GM18868 (cell line): ENCODE measurements around the gene PRM1.
A peak's percentile ranks its signal among the peaks of the same experiment; 100 is the strongest.

Experiments
- ATAC-seq: cut with Tn5 transposase; IDR thresholded peaks from one replicate; pipeline ENCODE4 v1.9.1; 2021; ENCODE audit warnings: mild to moderate bottlenecking, moderate library complexity; ENCODE audit not compliant: unreplicated experiment

The PRM1 gene

DNA sequence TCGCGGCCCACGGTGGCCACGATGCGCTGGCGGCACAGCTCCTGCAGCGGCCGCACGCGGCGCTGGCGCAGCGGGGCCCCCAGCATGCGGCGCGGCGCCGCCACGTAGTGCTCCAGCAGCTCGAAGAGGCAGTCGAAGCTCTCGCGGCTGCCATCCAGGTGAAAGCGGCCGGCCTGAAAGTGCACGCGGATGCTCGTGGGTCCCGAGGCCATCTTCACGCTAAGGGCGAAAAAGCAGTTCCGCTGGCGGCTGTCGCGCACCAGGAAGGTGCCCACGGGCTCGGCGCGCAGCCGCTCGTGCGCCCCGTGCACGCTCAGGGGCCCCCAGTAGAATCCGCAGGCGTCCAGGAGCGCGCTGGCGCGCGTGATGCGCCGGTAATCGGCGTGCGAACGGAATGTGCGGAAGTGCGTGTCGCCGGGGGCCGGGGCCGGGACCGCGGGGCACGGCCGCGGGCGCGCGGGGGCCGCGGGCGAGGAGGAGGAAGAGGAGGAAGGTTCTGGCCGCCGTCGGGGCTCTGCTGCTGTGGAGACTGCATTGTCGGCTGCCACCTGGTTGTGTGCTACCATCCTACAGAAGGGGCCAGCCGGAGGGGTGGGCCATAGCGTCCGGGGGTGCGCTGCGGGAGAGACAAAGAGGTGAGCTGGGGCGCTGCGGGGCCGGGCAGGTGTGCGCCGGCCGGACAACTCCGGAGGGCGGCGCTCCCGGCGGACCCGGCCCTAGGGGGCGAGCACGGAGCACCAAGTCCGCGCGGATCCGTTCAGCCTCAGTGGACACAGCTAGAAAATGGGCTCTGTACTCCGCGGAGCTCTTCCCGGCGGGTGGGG lies 26.0 kb downstream of the PRM1 start:
- no peak for ATAC-seq

DNA sequence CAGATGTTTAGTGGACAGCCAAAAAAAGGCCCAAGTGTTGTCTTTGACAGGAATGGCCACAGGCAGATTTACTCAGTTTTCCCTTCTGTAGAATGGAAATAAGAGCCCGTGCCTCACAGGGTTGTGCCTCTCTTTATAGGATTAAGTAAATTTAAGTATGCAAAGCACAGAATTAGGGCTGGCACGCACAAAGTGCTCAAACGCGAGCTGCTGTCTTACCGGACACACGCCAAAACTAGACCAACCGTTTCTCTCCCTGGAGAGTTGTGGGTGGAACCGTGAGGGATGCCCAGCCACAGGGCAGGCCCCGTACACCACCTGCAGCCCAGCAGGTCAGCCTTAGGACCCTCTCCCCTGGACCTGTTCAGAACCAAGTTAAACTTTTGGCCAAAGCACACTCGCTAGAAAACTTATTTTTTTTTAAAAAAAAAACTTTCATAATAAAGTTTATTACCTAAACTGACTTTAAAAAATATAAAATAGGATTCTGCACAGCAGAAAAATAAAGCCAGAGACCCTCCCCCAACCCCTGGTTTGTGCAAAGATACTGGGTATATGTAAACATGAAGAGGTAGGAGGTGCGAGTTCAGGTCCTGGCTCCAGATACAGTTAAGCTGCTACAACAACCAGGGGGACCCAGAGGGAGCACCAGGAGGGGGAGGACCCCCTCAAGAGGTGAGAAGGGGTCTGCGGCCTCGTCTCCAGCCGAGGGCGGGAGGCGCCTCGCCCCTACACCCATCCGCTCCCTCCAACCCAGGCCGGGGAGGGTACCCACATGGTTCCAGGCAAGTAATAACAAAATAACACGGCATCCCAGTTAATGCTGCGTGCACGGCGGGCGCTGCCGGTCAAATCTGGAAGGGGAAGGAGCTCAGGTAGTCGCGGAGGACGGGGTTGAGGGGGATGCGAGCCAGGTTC lies 26.9 kb downstream of the PRM1 start:
- ATAC-seq = no peak

DNA sequence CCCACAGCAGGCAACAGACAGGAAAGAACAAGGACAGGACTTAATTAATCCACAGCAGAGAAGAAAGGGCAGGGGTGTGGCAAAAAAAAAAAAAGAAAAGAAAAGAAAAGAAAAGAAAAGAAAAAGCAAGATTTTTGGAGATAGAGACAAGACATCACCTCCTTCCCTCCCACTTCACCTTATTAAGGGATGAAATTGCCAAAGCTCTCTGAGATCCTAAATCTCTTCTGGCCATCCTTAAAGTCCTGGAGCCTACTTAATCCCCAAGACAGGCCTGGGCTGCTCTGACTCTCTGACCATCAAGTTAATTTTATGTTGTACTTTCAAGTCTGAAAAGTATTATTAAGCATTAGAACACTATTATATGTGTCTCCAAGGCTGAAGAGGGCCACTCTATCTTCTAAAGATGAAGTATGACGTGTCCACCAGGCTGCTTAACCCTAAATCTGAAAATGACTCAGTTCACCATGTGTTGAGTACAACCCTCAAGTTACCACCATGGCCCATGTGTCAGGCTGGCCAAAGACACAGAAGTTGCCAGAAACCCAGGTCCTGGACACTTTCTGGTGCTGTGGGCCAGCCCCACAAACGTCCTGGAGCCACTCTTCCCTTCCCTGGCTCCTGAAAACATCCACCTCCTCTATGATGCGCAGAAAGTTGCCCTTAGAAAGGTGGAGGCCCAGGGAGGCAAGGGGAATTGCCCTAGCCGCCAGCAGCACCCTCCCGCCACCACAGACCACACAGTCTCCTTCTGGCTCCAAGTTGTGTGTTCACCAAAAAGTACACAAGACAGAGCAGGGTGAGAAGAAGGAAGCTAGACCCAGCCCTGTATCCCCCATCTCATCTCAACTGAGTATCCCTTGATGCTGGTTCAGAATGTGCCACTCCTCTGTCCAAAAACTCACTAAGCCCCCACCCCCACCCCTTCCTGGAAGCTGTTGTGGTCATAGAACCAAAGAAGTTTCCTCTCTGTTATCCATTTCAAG lies 27.8 kb downstream of the PRM1 start:
- no peak for ATAC-seq

DNA sequence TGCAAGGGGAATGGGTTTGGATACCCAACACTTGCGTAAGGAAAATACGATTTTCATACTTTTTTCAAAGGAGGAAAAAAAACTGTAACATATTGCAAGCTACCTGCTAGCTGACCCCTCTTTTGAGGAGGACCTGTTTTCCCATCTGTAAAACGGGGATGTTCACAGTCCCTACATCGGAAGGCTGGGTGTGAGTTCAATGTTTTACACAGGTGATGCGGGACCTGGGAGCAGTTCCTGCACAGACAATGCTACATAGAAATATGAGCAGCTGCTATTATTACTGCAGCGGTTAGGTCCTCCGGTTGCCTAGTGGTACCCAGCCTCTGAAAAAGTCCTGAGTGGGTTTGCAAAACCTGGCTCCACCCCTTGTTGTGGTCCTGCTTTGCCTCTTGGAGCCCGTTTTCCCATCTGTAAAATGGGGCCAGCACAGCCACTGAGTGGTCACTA lies 28.6 kb downstream of the PRM1 start:
- ATAC-seq = no peak

DNA sequence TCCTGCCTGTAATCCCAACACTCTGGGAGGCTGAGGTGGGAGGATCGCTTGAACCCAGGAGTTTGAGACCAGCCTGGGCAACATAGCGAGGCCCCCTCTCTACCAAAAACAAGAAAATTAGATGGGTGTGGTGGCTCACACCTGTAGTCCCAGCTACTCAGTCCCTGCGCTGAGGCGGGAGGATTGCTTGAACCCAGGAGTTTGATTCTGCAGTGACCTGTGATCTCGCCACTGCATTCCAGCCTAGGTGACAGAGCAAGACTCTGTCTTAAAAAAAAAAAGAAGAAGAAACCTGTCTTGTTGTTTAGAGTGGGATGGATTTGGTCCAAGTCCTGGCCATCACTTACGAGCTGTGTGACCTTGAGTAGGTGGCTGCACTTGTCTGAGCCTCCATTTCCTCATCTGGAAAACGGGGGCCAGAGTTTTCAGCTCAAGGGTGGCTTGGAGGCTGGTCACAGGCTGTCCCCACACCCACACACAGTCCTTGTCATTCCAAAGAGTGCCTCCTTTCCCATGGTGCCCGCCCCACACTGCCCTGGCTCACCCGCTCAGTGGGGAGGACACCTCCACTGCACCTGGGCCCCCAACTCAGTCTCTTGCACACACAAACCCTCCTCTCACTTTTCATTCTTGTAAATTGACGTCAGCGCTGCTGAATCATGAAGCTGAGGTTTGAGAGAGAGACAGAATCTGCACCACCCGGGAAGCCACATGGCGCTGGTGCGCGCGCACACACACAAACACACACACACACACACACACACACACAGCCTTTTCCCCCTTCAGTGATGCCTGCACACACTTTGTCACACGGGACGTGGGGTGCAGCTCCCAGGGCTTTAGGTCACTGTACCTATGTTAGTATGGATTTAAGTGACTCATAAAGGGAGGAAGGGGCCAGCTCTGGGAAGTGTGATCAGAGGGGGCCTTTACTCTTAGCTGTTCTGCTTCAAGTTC lies 29.3 kb downstream of the PRM1 start:
- no peak for ATAC-seq

DNA sequence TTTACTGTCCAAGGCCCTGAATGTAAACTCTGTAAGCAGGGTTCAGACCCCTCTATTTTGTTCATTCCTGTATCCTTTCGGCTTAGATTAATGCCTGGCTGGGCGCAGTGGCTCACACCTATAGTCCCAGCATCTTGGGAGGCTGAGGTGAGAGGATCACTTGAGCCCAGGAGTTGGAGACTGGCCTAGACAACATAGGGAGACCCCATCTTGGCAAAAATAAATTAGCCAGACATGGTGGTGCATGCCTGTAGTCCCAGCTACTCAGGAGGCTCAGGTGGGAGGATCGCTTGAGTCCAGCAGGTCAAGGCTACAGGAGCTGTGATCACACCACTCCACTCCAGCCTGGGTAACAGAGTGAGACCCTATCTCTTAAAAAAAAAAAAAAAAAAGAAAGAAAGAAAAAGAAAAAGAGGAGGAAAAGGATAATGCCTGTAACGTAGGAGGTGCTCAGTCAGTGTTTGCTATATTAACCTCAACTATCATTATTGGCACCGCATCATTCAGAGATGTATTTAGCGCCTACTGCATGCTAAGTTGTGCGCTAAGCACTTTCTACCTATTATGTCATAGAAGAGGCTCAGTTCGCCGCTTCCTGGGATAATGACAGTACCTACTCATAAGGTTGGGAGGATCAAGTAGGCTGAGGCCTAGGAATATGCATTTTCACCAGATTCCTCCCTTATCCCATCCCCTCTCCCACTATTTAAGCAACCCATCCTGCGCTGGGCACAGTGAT lies 30.2 kb downstream of the PRM1 start:
- no peak for ATAC-seq

DNA sequence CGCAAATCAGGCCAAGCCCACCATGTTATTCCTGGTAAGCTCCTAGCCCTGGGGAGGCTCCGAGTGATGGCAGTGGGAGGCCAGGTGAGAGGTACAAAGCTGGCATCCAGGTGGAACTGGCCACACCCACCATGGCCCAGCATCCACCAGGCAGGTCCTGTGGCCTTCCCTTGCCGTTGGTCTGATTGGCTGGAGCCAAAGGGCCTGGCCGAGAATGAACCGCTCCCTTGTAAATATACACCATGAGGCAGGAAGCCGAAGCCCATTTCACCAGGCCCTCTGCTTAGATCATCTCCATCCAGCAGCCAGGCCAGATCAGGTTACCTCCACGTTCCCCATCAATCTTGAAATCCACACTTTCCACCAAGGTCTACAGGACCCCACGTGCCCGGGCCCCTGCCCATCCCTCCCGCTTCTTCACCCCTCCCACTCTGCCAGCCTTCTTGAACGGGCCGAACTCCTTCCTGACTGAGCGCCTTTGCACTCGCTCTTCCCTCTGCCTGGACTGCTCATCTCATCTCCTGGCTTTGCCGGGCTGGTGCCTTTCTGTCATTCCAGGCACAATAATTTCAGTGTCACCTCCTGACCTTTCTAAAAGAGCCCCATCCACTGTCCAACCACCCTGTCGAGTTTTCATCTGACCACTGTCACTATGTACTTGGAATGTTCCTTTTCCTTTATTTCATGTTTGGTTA lies 30.9 kb downstream of the PRM1 start:
- ATAC-seq = no peak

DNA sequence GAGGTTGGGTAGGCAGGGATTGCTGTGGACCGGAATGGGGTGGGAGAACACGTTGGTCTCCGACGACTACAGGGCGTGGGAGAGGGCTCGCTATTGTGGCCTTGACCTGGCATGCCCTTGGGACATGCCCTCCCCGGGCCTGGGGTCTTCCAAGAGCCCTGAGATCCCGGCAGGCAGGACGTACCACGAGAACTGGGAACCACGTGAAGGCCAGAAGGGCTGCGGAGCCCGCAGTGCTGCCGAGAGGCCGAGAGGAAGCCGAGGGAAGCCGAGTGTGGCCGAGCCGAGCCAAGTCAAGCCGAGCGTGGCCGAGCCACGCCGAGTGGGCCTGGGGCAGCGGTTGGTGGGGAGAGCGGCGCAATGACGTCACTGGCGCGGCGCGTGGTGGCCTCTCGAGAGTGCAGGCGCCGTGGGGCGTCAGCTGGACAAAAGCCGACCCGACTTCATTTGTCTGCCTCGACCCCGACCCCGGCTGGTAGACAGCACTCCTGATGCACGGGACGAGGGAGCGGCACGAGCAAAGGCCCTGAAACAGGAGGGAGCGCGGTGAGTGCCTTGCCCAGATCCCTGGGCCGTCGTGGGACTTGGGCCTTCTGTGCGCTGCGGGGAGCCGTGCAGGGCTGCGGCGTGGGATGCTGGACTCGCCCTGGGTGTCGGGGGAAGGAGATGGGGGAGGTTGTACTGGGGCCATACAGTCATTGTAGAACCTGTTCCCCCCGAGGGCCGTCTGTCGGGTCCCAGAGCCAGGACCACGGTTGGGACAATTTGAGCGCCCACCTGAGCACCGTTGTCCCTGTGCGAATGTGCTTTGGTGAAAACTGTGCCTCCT lies 31.7 kb downstream of the PRM1 start:
- ATAC-seq = no peak

DNA sequence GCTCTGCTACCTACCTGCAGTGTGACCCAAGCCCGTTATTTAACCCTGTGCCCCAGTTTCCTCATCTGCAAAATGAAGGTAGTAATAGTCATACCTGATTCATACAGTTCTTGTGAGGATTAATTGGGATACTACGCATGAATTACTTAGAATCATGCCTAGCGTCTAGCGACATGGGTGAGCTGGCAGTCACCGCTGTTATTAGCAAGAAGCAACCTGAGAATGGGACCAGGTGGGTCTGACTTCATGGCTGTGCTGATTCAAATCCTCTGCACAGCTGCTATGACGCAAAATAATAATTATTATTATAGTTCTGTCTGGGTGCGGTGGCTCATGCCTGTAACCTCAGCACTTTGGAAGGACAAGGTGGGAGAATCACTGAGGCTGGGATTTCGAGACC lies 33.0 kb downstream of the PRM1 start:
- ATAC-seq = peak; percentile 39

DNA sequence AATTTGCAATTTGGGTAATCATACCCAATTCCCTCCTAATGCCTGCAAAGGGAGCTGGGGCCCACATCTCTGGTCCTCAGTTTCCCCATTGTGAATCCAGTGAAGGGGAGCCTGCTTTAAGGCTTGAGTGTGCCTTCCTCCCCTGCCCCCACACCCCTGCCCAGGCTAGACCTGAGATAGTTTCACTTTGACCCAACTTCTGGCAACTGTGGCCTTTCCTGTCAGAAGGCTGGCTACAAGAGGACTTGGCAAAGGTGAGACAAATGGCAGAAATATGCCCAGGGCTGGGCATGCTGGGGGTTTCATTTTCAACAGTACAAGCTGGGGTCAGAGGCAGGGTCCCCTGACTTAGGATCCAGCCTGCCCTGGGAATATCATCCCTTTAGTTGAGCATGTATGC lies 35.1 kb downstream of the PRM1 start:
- no peak for ATAC-seq

DNA sequence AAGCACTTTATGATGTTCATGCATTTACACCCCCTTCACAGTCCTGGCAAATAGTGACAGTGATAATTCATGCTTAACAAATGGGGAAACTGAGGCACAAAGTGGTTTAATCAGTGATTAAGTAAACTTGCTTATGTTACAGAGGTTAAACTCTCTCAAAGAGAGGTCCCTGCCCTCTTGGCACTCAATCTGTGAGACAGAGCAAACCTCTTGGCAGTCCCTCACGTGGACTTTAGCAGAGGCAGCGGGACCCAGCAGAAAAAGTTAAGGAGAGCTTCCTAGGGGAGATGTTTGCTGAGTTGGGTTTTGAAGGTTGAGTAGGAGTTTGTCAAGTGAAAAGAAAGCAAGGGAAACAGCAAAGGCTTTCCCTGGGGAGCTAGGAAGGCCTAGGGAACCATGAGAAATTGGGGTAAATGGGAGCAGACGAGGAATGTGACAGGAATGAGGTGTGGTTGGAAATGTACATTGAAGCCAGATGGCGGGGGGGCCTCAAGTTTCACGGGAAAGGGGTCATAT lies 35.9 kb downstream of the PRM1 start:
- no peak for ATAC-seq

DNA sequence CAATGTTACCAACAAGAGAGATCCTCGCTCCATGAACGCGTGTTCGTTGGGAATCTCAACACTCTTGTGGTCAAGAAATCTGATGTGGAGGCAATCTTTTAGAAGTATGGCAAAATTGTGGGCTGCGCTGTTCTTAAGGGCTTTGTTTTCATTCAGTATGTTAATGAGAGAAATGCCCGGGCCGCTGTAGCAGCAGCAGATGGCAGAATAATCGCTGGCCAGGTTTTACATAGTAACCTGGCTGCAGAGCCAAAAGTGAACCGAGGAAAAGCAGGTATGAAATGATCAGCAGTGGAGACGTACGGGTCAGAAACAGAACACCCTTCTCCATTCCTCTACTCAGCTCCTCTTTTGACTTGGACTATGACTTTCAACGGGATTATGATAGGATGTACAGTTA lies 38.5 kb downstream of the PRM1 start:
- no peak for ATAC-seq

DNA sequence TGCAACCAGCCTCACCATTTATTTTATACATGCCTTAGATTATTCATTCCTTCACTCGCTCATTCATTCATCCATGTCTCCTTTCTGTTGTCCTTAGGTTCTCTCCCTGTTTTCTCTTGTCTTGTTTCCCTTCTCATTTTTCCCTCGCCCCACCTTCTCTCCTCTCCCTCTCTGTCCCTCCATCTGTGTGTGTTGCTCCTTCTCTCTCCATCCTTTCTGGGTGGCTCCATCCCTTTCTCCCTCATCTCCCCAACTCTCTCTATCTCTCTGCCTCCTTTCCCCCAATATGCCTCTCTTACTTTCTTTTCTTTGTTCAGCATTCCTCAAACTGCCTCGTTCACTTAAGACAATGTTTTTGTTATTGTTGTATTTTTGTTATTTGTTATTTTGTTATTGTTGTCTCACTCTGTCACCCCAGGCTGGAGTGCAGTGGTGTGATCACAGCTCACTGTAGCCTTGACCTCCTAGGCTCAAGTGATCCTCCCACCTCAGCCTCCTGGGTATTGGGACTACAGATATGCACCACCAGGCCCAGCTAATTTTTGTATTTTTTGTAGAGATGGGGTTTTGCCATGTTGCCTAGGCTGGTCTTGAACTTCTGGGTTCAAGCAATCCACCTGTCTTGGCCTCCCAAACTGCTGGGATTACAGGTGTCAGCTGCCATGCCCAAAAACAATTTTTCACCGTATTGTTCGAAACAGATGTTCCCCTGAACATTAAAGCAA lies 39.5 kb downstream of the PRM1 start:
- ATAC-seq = no peak

DNA sequence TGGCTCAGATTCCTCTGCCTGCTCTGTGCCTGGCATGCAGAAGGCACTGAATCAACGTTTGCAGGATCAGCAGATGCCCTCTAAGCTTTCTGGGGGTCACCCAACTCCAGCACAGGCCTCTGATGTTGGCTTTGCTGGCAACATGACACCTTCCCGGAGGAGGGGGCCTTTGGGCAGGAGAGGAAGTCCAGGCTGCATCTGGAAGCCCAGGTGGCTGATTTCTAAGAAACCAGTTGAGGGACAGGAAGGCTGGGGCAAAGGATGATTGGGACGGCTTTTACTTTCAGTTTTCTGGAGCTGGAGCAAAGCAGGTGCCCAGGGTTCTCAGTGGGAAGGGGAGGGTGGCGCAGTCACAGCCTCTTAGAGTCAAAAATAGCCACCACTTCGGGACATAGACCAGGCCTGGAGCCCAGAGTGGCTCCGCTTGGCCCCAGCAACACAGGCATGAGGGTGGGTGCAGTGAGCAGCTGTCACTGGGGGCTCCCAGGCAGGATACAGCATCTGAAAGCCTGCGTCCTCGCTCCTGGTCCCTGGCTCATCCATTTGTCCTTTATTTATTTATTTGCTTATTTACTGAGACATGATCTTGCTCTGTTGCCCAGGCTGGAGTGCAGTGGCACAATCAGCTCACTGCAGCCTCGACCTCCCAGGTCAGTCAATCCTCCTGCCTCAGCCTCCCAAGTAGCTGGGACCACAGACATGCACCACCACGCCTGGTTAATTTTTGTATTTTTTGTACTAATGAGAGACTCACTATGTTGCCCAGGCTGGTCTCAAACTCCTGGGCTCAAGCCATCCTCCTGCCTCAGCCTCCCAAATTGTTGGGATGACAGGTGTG lies 40.3 kb downstream of the PRM1 start:
- ATAC-seq = no peak
